AG04450 (cell line): Measurements from ENCODE around the gene WDR27. TPM values are rescaled to one million over a fixed set of nuclear protein-coding genes. Genes with fewer than 3 reads are reported as not detected.

Source experiments
- CTCF ChIA-PET: fragments of 300-600, 350-600 bp; formaldehyde crosslinking; extraction: SDS; loops from one replicate; lab custom pipeline; 2022; ENCODE audit warnings: antibody characterized with exemption, inconsistent platforms; lab: Charles Lee
- POLR2A ChIA-PET: fragments of 350-600 bp; formaldehyde crosslinking; extraction: SDS; loops from one replicate; lab custom pipeline; 2021; ENCODE audit warnings: antibody characterized with exemption, inconsistent platforms; lab: Yijun Ruan, JAX
- DNase-seq: peaks from one replicate; pipeline ENCODE4 v3.0.0-alpha.2; 2011; ENCODE audit warnings: low read depth, low spot score
- H3K27ac ChIP-seq: one replicate; pipeline ENCODE4 v1.5.1; 2012; ENCODE audit warnings: low read depth, low read length, control low read depth
- H3K27me3 ChIP-seq: one replicate; pipeline ENCODE4 v1.6.0; 2012; ENCODE audit warnings: low read length; ENCODE audit not compliant: control insufficient read depth, insufficient read depth
- H3K4me3 ChIP-seq: 2 replicates; pipeline ENCODE4 v1.5.1; 2011; ENCODE audit warnings: mild to moderate bottlenecking, low read depth, low read length, control low read depth
- H3K9me3 ChIP-seq: 2 replicates; pipeline ENCODE4 v1.5.1; 2012; ENCODE audit warnings: low read length; ENCODE audit not compliant: control insufficient read depth, insufficient read depth
- polyA plus RNA-seq: library from polyadenylated mRNA; depleted of rRNA; stranded (reverse); fragments of >200 nt; gene quantifications from 2 replicates; pipeline ENCODE4 v1.2.3, GENCODE V29; 2011
- TF ChIP-seq, protein P1 (sequence below): IDR thresholded peaks from 2 replicates; pipeline ENCODE4 v1.5.1; 2011; ENCODE audit warnings: low read depth, low read length, control low read depth, inconsistent platforms

WDR27 gene
- polyA plus RNA-seq, 1 experiment, result 20.5 TPM

DNA sequence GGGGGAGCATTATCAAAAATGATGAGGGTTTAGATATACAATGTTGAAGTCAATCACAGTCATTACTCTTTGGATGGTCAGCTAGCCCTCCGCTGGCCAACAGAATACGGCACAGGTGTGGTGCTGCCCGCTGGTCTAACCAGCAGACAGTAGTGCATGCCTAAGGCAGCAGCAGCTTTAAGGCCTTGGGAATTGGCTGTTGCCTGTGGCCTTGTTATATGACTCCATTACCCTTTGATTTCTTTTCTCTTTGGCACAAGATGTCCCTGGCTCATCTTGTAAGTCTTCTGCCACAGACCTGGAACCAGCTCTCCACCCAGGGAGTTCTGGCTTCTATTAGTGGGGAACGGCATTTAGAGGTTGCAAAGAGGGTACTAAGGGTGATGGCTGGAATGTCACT lies 110.2 kb downstream of the WDR27 start:
- Histone ChIP-seq H3K9me3 (no peaks in the 10 kb centered on the region; the same call in 1 of the 2 replicates), H3K4me3 (no peak overlapping the region), H3K27me3 (no peaks in the 10 kb centered on the region), H3K27ac (no peak overlapping the region)
- POLR2A ChIA-PET, result no interaction called here
- no peak for DNase-seq
- TF ChIP-seq, protein P1, sequence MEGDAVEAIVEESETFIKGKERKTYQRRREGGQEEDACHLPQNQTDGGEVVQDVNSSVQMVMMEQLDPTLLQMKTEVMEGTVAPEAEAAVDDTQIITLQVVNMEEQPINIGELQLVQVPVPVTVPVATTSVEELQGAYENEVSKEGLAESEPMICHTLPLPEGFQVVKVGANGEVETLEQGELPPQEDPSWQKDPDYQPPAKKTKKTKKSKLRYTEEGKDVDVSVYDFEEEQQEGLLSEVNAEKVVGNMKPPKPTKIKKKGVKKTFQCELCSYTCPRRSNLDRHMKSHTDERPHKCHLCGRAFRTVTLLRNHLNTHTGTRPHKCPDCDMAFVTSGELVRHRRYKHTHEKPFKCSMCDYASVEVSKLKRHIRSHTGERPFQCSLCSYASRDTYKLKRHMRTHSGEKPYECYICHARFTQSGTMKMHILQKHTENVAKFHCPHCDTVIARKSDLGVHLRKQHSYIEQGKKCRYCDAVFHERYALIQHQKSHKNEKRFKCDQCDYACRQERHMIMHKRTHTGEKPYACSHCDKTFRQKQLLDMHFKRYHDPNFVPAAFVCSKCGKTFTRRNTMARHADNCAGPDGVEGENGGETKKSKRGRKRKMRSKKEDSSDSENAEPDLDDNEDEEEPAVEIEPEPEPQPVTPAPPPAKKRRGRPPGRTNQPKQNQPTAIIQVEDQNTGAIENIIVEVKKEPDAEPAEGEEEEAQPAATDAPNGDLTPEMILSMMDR, result no peak
- CTCF ChIA-PET, result no interaction called here

DNA sequence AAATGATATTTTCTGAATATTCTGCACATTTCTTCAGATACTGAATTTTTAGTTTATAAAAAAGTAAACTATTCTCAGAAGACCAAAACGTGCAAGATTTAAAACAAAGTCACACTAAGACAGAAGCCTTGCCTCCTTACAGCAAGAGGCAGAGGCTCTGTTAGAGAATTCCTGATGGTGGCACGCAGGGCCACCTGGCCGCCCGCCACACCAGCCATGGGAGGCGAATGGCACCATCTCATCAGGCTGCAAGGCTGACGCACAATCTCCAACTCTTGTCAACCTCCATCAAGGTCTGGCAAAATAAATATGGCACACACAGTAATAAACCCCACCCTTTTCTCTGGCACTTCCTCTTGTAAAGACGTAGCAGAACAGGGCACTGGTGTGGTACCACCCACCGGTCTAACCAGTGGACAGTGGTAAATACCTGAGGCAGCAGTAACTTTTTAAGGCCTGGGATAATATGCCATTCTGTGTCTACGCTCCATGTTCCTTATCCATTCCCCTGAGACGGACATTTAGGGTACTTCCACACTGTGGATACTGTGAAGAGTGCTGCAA lies 111.4 kb downstream of the WDR27 start:
- POLR2A ChIA-PET, result no interaction called here
- H3K4me3 ChIP-seq, result no peak overlapping the region
- no peak overlapping the region for H3K27ac ChIP-seq
- no peaks in the 10 kb centered on the region; the same call in 1 of the 2 replicates for H3K9me3 ChIP-seq
- CTCF ChIA-PET, result no interaction called here
- DNase-seq, result no peak
- TF ChIP-seq, protein P1, result no peak
- H3K27me3 ChIP-seq, result no peaks in the 10 kb centered on the region

DNA sequence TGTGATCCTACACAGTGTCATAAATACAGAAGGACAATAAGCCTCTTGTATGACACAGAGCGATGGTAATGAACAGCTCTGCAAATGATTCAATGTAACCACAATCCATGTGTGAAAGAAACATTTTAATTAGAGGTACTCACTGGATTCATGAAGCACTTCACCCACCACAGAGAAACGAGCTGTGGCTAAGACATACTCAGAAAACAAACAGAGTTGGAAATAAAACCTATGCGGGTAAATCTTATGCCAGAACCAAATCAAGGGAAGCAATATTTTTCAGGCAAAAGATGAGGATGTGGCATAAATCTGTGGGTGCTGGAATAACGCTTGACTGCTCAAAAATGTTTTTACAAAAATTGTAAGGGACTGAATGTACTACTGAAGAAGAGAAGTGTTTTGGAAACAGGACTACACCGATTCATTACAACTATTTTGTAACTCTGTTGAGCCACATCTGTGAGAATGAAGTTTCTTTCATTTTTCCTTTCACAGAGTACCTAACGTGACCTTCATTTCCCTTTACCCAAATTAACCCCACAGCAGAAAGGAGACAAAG lies 112.1 kb downstream of the WDR27 start:
- H3K4me3 ChIP-seq, result no peak overlapping the region
- no peaks in the 10 kb centered on the region for H3K27me3 ChIP-seq
- POLR2A ChIA-PET, result no interaction called here
- CTCF ChIA-PET, result no interaction called here
- no peak for DNase-seq
- TF ChIP-seq, protein P1, result no peak
- no peak overlapping the region for H3K27ac ChIP-seq
- no peaks in the 10 kb centered on the region; the same call in 1 of the 2 replicates for H3K9me3 ChIP-seq

DNA sequence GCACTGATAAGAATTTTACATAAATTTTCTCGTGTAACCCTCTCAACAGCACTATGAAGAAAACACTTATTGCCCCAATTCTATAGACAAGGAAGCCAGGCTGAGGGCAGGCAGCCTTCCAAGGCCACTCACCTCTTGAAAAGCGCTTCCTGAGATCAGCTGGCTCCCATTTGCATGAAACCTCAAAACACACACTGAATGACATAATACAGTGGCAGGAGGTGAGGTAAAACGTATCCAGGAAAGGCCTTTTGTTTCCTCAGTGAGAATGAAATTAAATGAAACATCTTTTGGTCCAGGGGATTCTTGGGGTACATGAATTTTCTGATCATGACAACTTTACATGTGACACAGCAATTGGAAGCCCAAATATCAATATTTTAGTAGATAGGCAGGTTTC lies 112.5 kb downstream of the WDR27 start:
- Histone ChIP-seq H3K9me3 (no peaks in the 10 kb centered on the region; the same call in 1 of the 2 replicates), H3K4me3 (no peak overlapping the region), H3K27me3 (no peaks in the 10 kb centered on the region), H3K27ac (no peak overlapping the region)
- ChIA-PET POLR2A (no interaction called here), CTCF (no interaction called here)
- DNase-seq, result no peak
- TF ChIP-seq, protein P1, result no peak

DNA sequence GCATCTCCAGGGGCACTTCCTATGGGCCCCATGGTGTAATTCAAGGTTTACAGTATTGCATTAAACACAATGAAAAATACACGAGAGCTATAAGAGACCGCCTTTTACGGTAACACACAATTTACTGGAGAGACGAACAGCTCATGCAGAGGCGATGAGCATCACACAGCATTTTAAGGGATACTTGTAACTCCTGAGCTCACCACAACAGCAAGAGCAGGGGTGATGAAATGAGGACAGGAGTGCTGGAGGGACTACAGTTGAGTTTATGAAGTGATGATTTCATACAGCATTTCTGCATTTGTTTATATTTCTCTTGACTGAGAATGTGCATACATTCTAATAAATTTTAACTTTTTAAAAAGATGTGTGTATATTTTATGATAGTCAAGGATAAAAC lies 113.9 kb downstream of the WDR27 start:
- H3K27ac ChIP-seq, result no peak overlapping the region
- TF ChIP-seq, protein P1, result no peak
- no peak for DNase-seq
- H3K27me3 ChIP-seq, result no peaks in the 10 kb centered on the region
- H3K9me3 ChIP-seq, result no peaks in the 10 kb centered on the region; the same call in 1 of the 2 replicates
- POLR2A ChIA-PET, result no interaction called here
- no peak overlapping the region for H3K4me3 ChIP-seq
- CTCF ChIA-PET, result no interaction called here
